SK-MEL-5 (cell line): ENCODE measurements around the gene PPIP5K1. TPM values are rescaled to one million over a fixed set of nuclear protein-coding genes. Genes with fewer than 3 reads are reported as not detected.

ENCODE experiments used
- DNase-seq: peaks from one replicate; pipeline ENCODE4 v3.0.0-alpha.2; 2016; ENCODE audit warnings: low read depth, low spot score
- in situ Hi-C: cut with HindIII; loops from 2 replicates; pipeline ENCODE4 v1.10.0; 2016; ENCODE audit warnings: low sequenced_read_pairs, high pct_unique_total_duplicates, low pct_unique_long_range_greater_than_20kb
- small RNA-seq, 2 experiments: library from RNA; depleted of rRNA; stranded (forward); fragments of <200 nt; gene quantifications; one replicate each; pipeline ENCODE3, GENCODE V24; 2014
- total RNA-seq: library from RNA; depleted of rRNA; stranded (reverse); fragments of >200 nt; shearing (Covaris generic); gene quantifications from 2 replicates; pipeline ENCODE4 v1.2.3, GENCODE V29; 2014; rRNA removed

The PPIP5K1 gene
- total RNA-seq, 1 experiment from 2014 or later, result 14.8 TPM

GRCh38 chr15:43508991-43509659, 80.9 kb downstream of the PPIP5K1 start:
- peak; percentile 9 for DNase-seq

GRCh38 chr15:43508421-43508820, 81.6 kb downstream of the PPIP5K1 start:
- no peak for DNase-seq
- in situ Hi-C loops, result no loop called here

More at GRCh38 chr15:43508991-43509659, 80.9 kb downstream of the PPIP5K1 start:
- in situ Hi-C loops, result no loop called here

DNA sequence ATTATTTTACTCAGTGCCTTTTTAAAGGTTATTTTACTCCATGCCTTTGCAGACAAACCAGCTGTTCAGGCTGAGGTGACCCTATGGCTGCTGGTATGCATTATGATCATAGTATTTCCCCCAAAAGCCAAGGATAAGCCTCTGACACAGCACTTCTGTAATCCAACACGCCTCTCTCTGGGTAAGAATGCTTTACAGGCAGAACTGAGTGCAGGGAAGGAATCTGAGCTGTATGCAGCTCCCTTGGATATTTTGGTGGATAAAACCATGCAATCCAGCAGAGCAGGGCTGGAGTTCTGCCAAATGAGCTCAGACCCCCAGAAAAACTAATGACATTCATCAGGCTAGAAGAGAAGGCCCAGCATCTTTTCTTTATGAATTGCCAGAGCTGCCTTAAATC, 84.3 kb downstream of the PPIP5K1 start:
- in situ Hi-C loops, result no loop called here

DNA sequence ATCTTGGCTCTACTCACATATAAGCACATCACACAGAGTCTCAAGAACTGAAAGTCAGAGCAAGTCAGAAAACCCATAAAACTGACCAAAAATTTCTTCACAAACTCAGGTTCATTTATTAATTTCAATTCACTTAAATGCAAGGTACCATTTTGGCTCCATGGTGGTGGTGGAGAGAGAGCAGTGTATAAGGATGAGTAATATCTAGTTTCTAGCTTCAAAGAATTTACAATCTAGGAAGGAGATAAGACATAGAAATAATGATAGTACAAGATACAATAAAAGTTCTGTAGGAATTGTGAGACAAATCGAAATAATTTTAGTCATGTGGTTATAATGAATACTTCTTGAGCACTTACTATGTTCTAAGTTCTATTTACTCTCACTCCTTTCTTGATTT, 90.4 kb downstream of the PPIP5K1 start:
- DNase-seq, result no peak
- in situ Hi-C loops, result no loop called here

More for the DNA sequence above, 84.3 kb downstream of the PPIP5K1 start:
- no peak for DNase-seq

DNA sequence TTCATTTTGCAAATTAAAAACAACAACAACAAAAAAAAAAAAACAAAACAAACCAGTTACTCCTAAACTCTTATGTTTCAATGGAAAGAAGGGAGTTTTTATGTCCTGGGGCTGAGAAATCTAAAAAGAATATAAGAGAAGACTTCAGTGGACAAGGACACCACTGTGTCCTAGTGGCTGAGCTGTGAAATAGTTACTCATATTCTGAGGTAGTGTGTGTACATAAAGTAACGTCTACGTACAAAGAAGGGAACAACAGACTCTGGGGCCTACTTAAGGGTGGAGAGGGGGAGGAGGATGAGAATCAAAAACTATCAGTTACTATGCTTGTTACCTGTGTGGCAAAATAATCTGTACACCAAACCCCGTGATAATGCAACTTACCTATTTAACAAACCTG, 91.0 kb downstream of the PPIP5K1 start:
- in situ Hi-C loops, result no loop called here
- DNase-seq, result peak; percentile 31

GRCh38 chr15:43493703-43494472, 96.1 kb downstream of the PPIP5K1 start:
- in situ Hi-C loops, result no loop called here

DNA sequence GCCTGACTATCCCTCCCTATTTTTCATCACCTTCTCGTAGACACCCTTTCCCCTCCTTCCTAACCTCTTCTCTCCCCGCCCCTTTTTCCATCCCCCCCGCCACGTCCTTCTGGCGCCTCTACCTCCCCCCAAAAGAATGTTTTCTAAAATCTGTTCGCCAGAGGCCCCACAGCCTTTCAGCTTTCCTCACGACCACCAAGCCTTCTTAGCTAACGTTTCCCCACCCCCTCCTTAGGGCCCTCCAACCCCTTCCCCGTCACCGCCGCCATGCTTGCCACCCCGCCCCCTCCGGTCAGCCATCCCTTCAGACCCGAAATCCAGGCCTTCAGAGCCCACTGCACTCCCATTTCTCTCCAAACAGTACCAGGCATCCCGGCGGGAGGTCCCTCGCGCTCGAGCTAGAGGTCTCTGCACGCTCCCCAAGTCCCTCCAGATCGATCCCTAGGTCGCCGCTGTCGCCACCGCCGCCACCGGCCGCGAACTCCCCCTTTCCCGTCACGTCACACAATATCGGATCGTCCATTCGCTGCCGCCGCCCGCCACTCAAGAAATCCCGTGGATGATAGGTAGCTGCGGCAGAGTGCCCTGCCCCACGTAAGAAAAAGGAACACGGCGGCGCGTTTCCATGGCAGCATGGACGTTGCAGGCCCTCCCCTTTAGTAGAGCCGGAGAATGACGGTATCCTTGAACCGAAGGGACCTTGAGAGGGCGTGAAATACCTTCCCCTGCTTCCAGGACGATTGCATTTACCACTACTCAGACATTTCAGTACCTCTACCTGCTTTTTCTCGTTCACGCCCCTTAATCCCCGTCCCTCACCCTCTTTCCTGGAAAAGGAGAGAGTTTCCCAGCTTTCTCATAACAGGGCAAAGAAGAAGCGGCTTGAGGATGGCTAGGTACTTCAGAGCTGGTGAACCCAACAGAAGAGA, 97.1 kb downstream of the PPIP5K1 start, which contains the start of gene TP53BP1:
TP53BP1 (minus strand) TSS at position 484 of the 929 bp plus-strand sequence; CDS start at position 371, 113 bp downstream.
- DNase-seq, result peak; percentile 95
- in situ Hi-C loops, result no loop called here

More at GRCh38 chr15:43493703-43494472, 96.1 kb downstream of the PPIP5K1 start:
- no peak for DNase-seq

GRCh38 chr15:43492266-43492665, 97.7 kb downstream of the PPIP5K1 start:
- no peak for DNase-seq
- in situ Hi-C loops, result no loop called here

GRCh38 chr15:43489191-43489590, 100.8 kb downstream of the PPIP5K1 start:
- no peak for DNase-seq
- in situ Hi-C loops, result no loop called here

- in situ Hi-C loops, result no loop called here
- no peak for DNase-seq
Observed at GRCh38 chr15:43488790-43489189, 101.2 kb downstream of the PPIP5K1 start.

DNA sequence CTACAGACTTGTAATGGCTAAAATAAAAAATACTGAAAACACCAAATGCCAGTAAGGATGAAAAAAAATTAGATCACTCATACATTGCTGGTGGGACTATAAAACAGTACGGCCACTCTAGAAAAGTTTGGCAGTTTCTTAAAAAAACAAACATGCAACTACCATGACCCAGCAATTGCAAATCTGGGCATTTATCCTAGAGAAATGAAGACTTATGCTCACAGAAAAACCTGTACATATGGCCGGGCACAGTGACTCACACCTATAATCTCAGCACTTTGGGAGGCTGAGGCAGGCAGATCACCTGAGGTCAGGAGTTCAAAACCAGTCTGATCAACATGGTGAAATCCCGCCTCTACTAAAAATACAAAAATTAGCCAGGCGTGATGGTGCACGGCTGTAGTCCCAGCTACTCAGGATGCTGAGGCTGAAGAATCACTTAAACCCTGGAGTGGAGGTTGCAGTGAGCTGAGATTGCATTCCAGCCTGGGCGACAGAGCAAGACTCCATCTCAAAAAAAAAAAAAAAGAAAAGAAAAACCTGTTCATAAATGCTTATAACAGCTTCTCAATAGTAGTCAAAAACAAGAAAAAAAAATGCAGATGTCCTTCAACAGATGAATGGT, 102.6 kb downstream of the PPIP5K1 start:
- no peak for DNase-seq
- in situ Hi-C loops, result no loop called here

DNA sequence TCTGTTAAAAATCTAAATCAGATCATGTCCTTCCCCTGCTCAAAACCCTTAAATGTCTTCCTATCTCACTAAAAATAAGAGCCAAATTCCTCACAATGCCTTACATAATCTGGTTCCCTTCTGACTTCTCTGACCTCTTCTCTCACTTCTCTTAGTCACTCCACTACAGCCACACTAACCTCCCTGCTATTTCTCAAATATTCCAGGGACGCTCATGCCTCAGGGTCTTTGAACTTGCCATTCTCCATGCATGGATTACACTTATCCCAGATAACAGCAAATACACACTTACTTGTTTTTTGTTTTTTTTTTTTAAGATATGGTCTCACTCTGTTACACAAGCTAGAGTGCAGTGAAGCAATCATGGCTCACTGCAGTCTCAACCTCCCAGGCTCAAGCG, 105.6 kb downstream of the PPIP5K1 start:
- in situ Hi-C loops, result no loop called here
- DNase-seq, result no peak

Small RNAs within 50 kb of the gene (small RNA-seq; reads per million reads assigned to genes)
- gene RNU6-554P (0 reads per million in 2 experiments), gene RNU6-610P (0 reads per million in 2 experiments)

Other genes with a start within 250 kb of the PPIP5K1 start
- 21.0 and 23.1 TPM in 2 replicates for gene ZSCAN29, start 219.2 kb downstream of the PPIP5K1 start, total RNA-seq
- 7.9 and 9.2 TPM in 2 replicates for gene TUBGCP4, start 219.1 kb downstream of the PPIP5K1 start, total RNA-seq
- gene TP53BP1, start 97.1 kb downstream of the PPIP5K1 start, total RNA-seq, result 25.9 and 30.7 TPM in 2 replicates
- gene MAP1A, start 72.6 kb downstream of the PPIP5K1 start, total RNA-seq, result 0.87 and 0.90 TPM in 2 replicates
- gene CKMT1B, start 3.8 kb upstream of the PPIP5K1 start, total RNA-seq, result 55.2 and 55.6 TPM in 2 replicates
- gene STRC, start 28.6 kb upstream of the PPIP5K1 start, total RNA-seq, result 0.08 and 0.27 TPM in 2 replicates
- 0.50 and 0.53 TPM in 2 replicates for gene CATSPER2, start 58.6 kb upstream of the PPIP5K1 start, total RNA-seq
- 18.5 and 25.8 TPM in 2 replicates for gene CKMT1A, start 103.7 kb upstream of the PPIP5K1 start, total RNA-seq
- 431 and 498 TPM in 2 replicates for gene PDIA3, start 156.2 kb upstream of the PPIP5K1 start, total RNA-seq
- gene ELL3, start 186.8 kb upstream of the PPIP5K1 start, total RNA-seq, result 0.61 and 0.69 TPM in 2 replicates
- 630 and 662 TPM in 2 replicates for gene SERF2, start 202.1 kb upstream of the PPIP5K1 start, total RNA-seq
- gene SERINC4, start 210.0 kb upstream of the PPIP5K1 start, total RNA-seq, result not detected in 2 replicates
- gene HYPK, start 210.4 kb upstream of the PPIP5K1 start, total RNA-seq, result 4.3 and 4.8 TPM in 2 replicates
- 27.6 and 28.8 TPM in 2 replicates for gene MFAP1, start 234.5 kb upstream of the PPIP5K1 start, total RNA-seq
- 18.0 and 18.7 TPM in 2 replicates for gene WDR76, start 236.8 kb upstream of the PPIP5K1 start, total RNA-seq